B cell (primary cell): ENCODE results near the gene PIGZ. TPM values are rescaled to one million over a fixed set of nuclear protein-coding genes. Genes with fewer than 3 reads are reported as not detected.

Experiments used
- ATAC-seq: fragments of 200-7000 bp; cut with Tn5 transposase; one replicate; pipeline ENCODE4 v1.10.0; 2021; ENCODE audit warnings: low read depth, mild to moderate bottlenecking, moderate number of reproducible peaks, moderate library complexity
- CTCF ChIA-PET: fragments of 350-600 bp; sonication (Branson Sonifier 250); formaldehyde crosslinking; loops from one replicate; lab custom pipeline; 2021; ENCODE audit warnings: antibody characterized with exemption, inconsistent platforms; lab: Charles Lee
- POLR2A ChIA-PET: fragments of 350-600 bp; sonication (Branson Sonifier 250); formaldehyde crosslinking; loops from one replicate; lab custom pipeline; 2021; ENCODE audit warnings: antibody characterized with exemption; lab: Charles Lee
- DNase-seq: peaks from one replicate; pipeline ENCODE4 v3.0.0; 2013
- H2AFZ ChIP-seq: 2 replicates; pipeline ENCODE4 v1.6.1; 2012; ENCODE audit warnings: mild to moderate bottlenecking, low read depth, low read length; ENCODE audit not compliant: insufficient read depth, poor library complexity, severe bottlenecking
- H3K27ac ChIP-seq, 2 donors: 1 replicate in 1 of 2; 2 replicates in 1 of 2; pipeline ENCODE4 v1.5.1; 2012 to 2013; ENCODE audit warnings: low read length in 2 of 2, mild to moderate bottlenecking in 2 of 2, moderate library complexity in 1 of 2
- H3K27me3 ChIP-seq, 4 experiments: fragments of 200-600 bp in 1 of 4; sonication (generic) in 1 of 4; replicated peaks in 1 of 4; 1 replicate in 2 of 4; 2 replicates in 2 of 4; pipeline versions ENCODE4 v1.6.1 to v1.7.0; 2013 to 2016; ENCODE audit warnings: low read length in 3 of 4, mild to moderate bottlenecking in 2 of 4, mixed read lengths in 1 of 4, moderate library complexity in 1 of 4; ENCODE audit not compliant: insufficient read depth in 4 of 4, control insufficient read depth in 3 of 4; ENCODE audit errors: control extremely low read depth in 1 of 4
- H3K36me3 ChIP-seq, 2 experiments: replicated peaks in 1 of 2; 1 replicate in 1 of 2; 2 replicates in 1 of 2; pipeline versions ENCODE4 v1.6.1 to v1.7.1; 2013; ENCODE audit warnings: low read length in 1 of 2; ENCODE audit not compliant: insufficient read depth in 2 of 2, control insufficient read depth in 1 of 2; ENCODE audit errors: control extremely low read depth in 1 of 2, extremely low read depth in 1 of 2
- H3K4me1 ChIP-seq, 2 donors: fragments of 200-600 bp in 1 of 2; sonication (generic) in 1 of 2; 1 replicate in 1 of 2; 2 replicates in 1 of 2; pipeline versions ENCODE4 v1.5.1 to v1.6.1; 2013 to 2017; ENCODE audit warnings: low read length in 2 of 2; ENCODE audit not compliant: control insufficient read depth in 2 of 2, insufficient read depth in 2 of 2
- H3K4me2 ChIP-seq: replicated peaks from 2 replicates; pipeline ENCODE3; 2012; ENCODE audit warnings: mild to moderate bottlenecking, low read depth, low read length; ENCODE audit not compliant: poor library complexity, severe bottlenecking
- H3K4me3 ChIP-seq, 5 experiments: fragments of 200-600 bp in 1 of 5; sonication (generic) in 1 of 5; 1 replicate in 3 of 5; 2 replicates in 2 of 5; pipeline versions ENCODE4 v1.5.1 to v1.7.0; 2011 to 2016; ENCODE audit warnings: low read length in 4 of 5, mild to moderate bottlenecking in 4 of 5, low read depth in 2 of 5, control low read depth in 1 of 5, moderate library complexity in 1 of 5; ENCODE audit not compliant: insufficient read depth in 1 of 5; ENCODE audit errors: control extremely low read depth in 1 of 5, extremely low read depth in 1 of 5
- H3K79me2 ChIP-seq: fragments of 200-600 bp; sonication (generic); one replicate; pipeline ENCODE4 v1.6.0; 2016; ENCODE audit warnings: low read length; ENCODE audit not compliant: control insufficient read depth, insufficient read depth
- H3K9ac ChIP-seq: fragments of 200-600 bp; sonication (generic); 2 replicates; pipeline ENCODE4 v1.6.1; 2017; ENCODE audit warnings: mild to moderate bottlenecking, low read length, moderate library complexity
- H3K9me3 ChIP-seq, 3 donors: one replicate each; pipeline versions ENCODE4 v1.6.1 to v1.7.1; 2013; ENCODE audit warnings: low read length in 2 of 3; ENCODE audit not compliant: control insufficient read depth in 2 of 3, insufficient read depth in 1 of 3; ENCODE audit errors: control extremely low read depth in 1 of 3
- H4K20me1 ChIP-seq: 2 replicates; pipeline ENCODE4 v1.6.0; 2012; ENCODE audit warnings: mild to moderate bottlenecking, low read length; ENCODE audit not compliant: insufficient read depth, control insufficient read depth, poor library complexity, severe bottlenecking
- H3K27ac Mint-ChIP-seq: one replicate; pipeline ENCODE4 v1.8.0; 2021; ENCODE audit warnings: mixed read lengths
- H3K27me3 Mint-ChIP-seq: one replicate; pipeline ENCODE4 v1.8.0; 2021; ENCODE audit warnings: mixed read lengths
- H3K4me1 Mint-ChIP-seq: one replicate; pipeline ENCODE4 v1.8.0; 2021; ENCODE audit warnings: mixed read lengths
- H3K4me3 Mint-ChIP-seq: one replicate; pipeline ENCODE4 v1.8.0; 2021; ENCODE audit warnings: mixed read lengths
- H3K9me3 Mint-ChIP-seq: one replicate; pipeline ENCODE4 v1.8.0; 2022; ENCODE audit warnings: mixed read lengths; ENCODE audit not compliant: insufficient read depth
- EZH2 ChIP-seq: IDR thresholded peaks from 2 replicates; pipeline ENCODE4 v1.6.1; 2012; ENCODE audit warnings: borderline replicate concordance, low read depth, mild to moderate bottlenecking, moderate library complexity, low read length; ENCODE audit not compliant: insufficient read depth, poor library complexity, severe bottlenecking
- WGBS: methylation state at CpG from one replicate; pipeline ENCODE4 v1.1.5; 2013; ENCODE audit warnings: missing lambda C conversion rate; ENCODE audit not compliant: insufficient coverage; 5-methylcytosine and 5-hydroxymethylcytosine counted together
- intact Hi-C: fragments of 100-400 bp; cut with micrococcal nuclease; formaldehyde crosslinking; loops from one replicate; pipeline ENCODE4 v1.10.0; 2022
- polyA plus RNA-seq: library from polyadenylated mRNA; depleted of rRNA; stranded (reverse); fragments of >200 nt; gene quantifications from 2 replicates; pipeline ENCODE4 v1.2.3, GENCODE V29; 2012
- total RNA-seq, 2 donors: library from RNA; stranded (reverse); fragments of 120-200 nt in 1 of 2; gene quantifications; 1 replicate in 1 of 2; 2 replicates in 1 of 2; pipeline versions ENCODE4 v1.2.3 to v1.2.4, GENCODE V29; 2013 to 2022
- TF ChIP-seq, protein P1 (sequence below): fragments of 200-600 bp; IDR thresholded peaks from one replicate; pipeline ENCODE4 v1.8.0; 2022; ENCODE audit warnings: antibody characterized with exemption, mild to moderate bottlenecking

The PIGZ gene
- total and polyA plus RNA-seq, 2 donors (not counting 1 experiment from before 2014, with no cell fraction given), result 2.2 to 3.9 TPM

GRCh38 chr3:197014942-197015575 lies 46.4 kb upstream of the PIGZ start:
- H3K4me2 ChIP-seq, result no peak overlapping the region
- no peak for DNase-seq
- H3K79me2 ChIP-seq, result no peaks in the 10 kb centered on the region
- ATAC-seq, result no peak
- Mint-ChIP-seq H3K27me3 (peaks cover 6% of the 10 kb centered on the region), H3K27ac (no peak overlapping the region), H3K9me3 (no peaks in the 10 kb centered on the region), H3K4me1 (no peaks in the 10 kb centered on the region), H3K4me3 (no peak overlapping the region)
- TF ChIP-seq, protein P1, sequence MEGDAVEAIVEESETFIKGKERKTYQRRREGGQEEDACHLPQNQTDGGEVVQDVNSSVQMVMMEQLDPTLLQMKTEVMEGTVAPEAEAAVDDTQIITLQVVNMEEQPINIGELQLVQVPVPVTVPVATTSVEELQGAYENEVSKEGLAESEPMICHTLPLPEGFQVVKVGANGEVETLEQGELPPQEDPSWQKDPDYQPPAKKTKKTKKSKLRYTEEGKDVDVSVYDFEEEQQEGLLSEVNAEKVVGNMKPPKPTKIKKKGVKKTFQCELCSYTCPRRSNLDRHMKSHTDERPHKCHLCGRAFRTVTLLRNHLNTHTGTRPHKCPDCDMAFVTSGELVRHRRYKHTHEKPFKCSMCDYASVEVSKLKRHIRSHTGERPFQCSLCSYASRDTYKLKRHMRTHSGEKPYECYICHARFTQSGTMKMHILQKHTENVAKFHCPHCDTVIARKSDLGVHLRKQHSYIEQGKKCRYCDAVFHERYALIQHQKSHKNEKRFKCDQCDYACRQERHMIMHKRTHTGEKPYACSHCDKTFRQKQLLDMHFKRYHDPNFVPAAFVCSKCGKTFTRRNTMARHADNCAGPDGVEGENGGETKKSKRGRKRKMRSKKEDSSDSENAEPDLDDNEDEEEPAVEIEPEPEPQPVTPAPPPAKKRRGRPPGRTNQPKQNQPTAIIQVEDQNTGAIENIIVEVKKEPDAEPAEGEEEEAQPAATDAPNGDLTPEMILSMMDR, result no peak
- TF ChIP-seq EZH2, result no peak
- no peak overlapping the region for H2AFZ ChIP-seq
- no peaks in the 10 kb centered on the region for H4K20me1 ChIP-seq
- intact Hi-C loops, result no loop called here
- H3K4me1 ChIP-seq, result no peaks in the 10 kb centered on the region
- no peak overlapping the region for H3K4me3 ChIP-seq
- peaks cover 0 to 3% (median 0%) of the 10 kb centered on the region in 3 donors for H3K9me3 ChIP-seq
- H3K27me3 ChIP-seq, result peaks cover 0 to 2% (median 0%) of the 10 kb centered on the region in 4 experiments
- no peak overlapping the region for H3K27ac ChIP-seq
- CTCF ChIA-PET, result no interaction called here
- H3K9ac ChIP-seq, result no peak overlapping the region
- POLR2A ChIA-PET, result interaction anchor here (0.6 kb wide), 1 partner anchor 14 kb away, joined by 5 read pairs; no protein-coding TSS in a partner anchor
- 97% methylated on average over 13 of the region's 22 CpGs for whole genome bisulfite sequencing
- no peaks in the 10 kb centered on the region for H3K36me3 ChIP-seq

GRCh38 chr3:197014024-197014423 lies 45.4 kb upstream of the PIGZ start:
- Histone ChIP-seq H2AFZ (no peak overlapping the region), H3K4me2 (no peak overlapping the region), H3K4me3 (no peak overlapping the region), H3K9ac (no peak overlapping the region), H3K4me1 (no peaks in the 10 kb centered on the region), H3K27ac (no peak overlapping the region), H3K27me3 (peaks cover 0 to 4% (median 0%) of the 10 kb centered on the region in 4 experiments), H3K36me3 (no peaks in the 10 kb centered on the region), H3K79me2 (no peaks in the 10 kb centered on the region), H4K20me1 (no peaks in the 10 kb centered on the region), H3K9me3 (peaks cover 0 to 3% (median 0%) of the 10 kb centered on the region in 3 donors)
- Mint-ChIP-seq H3K9me3 (no peaks in the 10 kb centered on the region), H3K4me3 (no peak overlapping the region), H3K27me3 (peaks cover 6% of the 10 kb centered on the region), H3K4me1 (no peaks in the 10 kb centered on the region), H3K27ac (no peak overlapping the region)
- WGBS, result 97% methylated on average over 6 of the region's 6 CpGs
- CTCF ChIA-PET, result interaction anchor here (0.8 kb wide), 1 partner anchor 15 kb away, joined by 3 read pairs; the partner anchor contains the start of gene MELTF
- TF ChIP-seq EZH2, result no peak
- TF ChIP-seq, protein P1, result no peak
- DNase-seq (no peak), ATAC-seq (no peak)
- POLR2A ChIA-PET, result interaction anchor here (0.6 kb wide), 1 partner anchor 51 kb away, joined by 3 read pairs; no protein-coding TSS in a partner anchor
- intact Hi-C loops, result no loop called here
